ENCODE data around the gene GALNT2. TPM values are rescaled to one million over a fixed set of nuclear protein-coding genes. Genes with fewer than 3 reads are reported as not detected.

The GALNT2 gene
- total and polyA plus RNA-seq, 9 donors: 38.6 to 142 (median 83.7) TPM

DNA sequence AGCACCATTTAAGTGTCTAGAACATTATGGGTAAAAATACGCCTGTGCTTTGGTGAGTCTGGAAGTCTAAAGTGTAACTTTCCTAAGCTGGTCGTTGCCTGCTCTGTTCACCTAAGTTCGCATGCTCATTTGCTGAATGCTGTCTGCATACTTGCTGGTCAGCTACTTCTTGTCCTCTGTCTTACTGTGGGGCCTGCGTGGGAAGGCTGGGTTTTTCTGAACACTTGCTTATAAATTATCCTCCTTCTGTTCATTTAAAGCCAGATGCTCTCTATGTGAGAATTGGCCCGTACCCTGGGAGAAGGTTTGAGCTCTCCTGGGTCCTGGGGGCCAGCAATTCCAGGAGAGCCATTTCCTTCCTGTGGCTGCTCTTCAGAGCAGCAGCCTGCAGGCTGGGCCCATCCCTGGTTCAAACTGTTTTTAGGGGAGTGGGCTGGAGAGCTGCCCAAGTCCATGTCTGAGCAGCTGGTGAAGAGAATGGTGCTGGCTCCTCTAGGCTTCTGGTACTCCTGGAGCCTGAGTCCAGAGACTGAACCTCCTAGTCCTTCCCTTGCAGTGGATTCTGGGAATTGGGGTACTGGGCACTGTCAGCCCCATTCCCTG is 75.7 kb downstream of the GALNT2 start:
- intact Hi-C loops (cut with DNase I): no loop called here
- no peaks in the 10 kb centered on the region for H3K9me3 ChIP-seq
- H3K36me3 ChIP-seq: no peaks in the 10 kb centered on the region
- 49 to 61% (median 50%) methylated on average over 5 of the region's 5 CpGs for WGBS, 3 donors
- TF ChIP-seq, protein P1, sequence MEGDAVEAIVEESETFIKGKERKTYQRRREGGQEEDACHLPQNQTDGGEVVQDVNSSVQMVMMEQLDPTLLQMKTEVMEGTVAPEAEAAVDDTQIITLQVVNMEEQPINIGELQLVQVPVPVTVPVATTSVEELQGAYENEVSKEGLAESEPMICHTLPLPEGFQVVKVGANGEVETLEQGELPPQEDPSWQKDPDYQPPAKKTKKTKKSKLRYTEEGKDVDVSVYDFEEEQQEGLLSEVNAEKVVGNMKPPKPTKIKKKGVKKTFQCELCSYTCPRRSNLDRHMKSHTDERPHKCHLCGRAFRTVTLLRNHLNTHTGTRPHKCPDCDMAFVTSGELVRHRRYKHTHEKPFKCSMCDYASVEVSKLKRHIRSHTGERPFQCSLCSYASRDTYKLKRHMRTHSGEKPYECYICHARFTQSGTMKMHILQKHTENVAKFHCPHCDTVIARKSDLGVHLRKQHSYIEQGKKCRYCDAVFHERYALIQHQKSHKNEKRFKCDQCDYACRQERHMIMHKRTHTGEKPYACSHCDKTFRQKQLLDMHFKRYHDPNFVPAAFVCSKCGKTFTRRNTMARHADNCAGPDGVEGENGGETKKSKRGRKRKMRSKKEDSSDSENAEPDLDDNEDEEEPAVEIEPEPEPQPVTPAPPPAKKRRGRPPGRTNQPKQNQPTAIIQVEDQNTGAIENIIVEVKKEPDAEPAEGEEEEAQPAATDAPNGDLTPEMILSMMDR (IDR thresholded peaks at IDR 0.05): no peak
- H3K27ac ChIP-seq: no peak overlapping the region
- no peaks in the 10 kb centered on the region for H3K27me3 ChIP-seq
- H3K4me3 ChIP-seq: no peak overlapping the region
- no peak for DNase-seq
- H3K4me1 ChIP-seq (ENCODE audit: insufficient read depth): peaks cover 20% of the 10 kb centered on the region

DNA sequence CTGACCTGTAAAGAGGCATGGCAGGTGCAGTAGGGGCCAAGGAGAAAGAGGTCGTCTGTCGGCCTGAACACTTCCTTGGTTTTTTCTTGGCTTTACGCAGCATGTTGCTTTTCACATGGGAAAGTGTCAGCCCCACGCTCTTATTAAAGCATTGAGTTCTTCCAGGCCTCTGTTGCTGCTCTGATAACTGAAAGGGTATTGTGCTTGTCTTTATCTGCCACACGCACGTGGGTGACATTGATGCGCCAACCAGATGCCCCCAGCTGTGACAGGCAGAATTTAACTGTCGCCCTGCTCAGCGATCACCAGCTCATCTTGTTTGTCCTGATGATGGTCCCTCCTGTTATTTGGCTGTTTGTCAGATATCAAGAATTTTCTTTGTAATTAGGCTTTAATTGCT is 76.5 kb downstream of the GALNT2 start:
- intact Hi-C loops (cut with DNase I): no loop called here
- 85 to 90% (median 89%) methylated on average over 9 of the region's 9 CpGs for WGBS, 3 donors
- no peaks in the 10 kb centered on the region for H3K36me3 ChIP-seq
- no peaks in the 10 kb centered on the region for H3K9me3 ChIP-seq
- no peak overlapping the region for H3K27ac ChIP-seq
- TF ChIP-seq EP300 (IDR thresholded peaks at IDR 0.05) (no peak), POLR2A (IDR thresholded peaks at IDR 0.05) (no peak)
- TF ChIP-seq, protein P1 (IDR thresholded peaks at IDR 0.05): no peak
- H3K4me3 ChIP-seq: no peak overlapping the region
- peaks cover 20% of the 10 kb centered on the region for H3K4me1 ChIP-seq (ENCODE audit: insufficient read depth)
- DNase-seq: no peak
- no peaks in the 10 kb centered on the region for H3K27me3 ChIP-seq

DNA sequence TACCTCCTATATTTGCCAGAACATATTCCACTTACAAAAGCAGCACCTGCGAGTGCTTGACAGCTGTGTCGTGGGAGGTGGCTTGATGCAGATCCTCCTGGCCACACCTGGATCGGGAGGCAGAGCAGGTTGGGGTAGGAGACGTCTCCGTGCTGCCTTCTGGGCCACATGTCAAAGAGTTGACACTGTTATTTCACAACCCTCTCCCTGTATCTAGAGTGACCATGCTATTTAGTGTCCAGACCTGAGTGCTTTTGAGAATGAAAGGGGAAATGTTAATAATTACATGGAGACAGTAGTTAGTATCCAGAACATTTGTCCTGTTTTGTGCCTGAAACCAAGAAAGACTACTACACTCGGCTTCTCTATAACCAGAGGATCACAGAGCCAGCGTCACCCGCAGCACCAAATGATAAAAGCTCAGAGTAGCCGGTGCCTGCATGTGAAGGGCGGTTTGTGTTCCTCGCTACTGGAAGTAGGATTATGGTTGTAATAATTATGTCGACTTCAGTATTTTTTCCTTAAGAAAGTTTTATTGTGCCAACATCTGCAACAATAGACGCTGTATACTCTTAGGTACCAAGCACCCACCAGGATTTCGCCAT is 77.1 kb downstream of the GALNT2 start:
- no peak overlapping the region for H3K27ac ChIP-seq
- H3K27me3 ChIP-seq: no peaks in the 10 kb centered on the region
- no peaks in the 10 kb centered on the region for H3K36me3 ChIP-seq
- peaks cover 18% of the 10 kb centered on the region for H3K4me1 ChIP-seq (ENCODE audit: insufficient read depth)
- 88 to 94% (median 90%) methylated on average over 14 of the region's 14 CpGs for whole genome bisulfite sequencing, 3 donors
- TF ChIP-seq, protein P1 (IDR thresholded peaks at IDR 0.05): no peak
- TF ChIP-seq POLR2A (IDR thresholded peaks at IDR 0.05): no peak
- no peak for TF ChIP-seq EP300 (IDR thresholded peaks at IDR 0.05)
- H3K9me3 ChIP-seq: no peaks in the 10 kb centered on the region
- intact Hi-C loops (cut with DNase I): no loop called here
- H3K4me3 ChIP-seq: no peak overlapping the region
- DNase-seq: no peak

DNA sequence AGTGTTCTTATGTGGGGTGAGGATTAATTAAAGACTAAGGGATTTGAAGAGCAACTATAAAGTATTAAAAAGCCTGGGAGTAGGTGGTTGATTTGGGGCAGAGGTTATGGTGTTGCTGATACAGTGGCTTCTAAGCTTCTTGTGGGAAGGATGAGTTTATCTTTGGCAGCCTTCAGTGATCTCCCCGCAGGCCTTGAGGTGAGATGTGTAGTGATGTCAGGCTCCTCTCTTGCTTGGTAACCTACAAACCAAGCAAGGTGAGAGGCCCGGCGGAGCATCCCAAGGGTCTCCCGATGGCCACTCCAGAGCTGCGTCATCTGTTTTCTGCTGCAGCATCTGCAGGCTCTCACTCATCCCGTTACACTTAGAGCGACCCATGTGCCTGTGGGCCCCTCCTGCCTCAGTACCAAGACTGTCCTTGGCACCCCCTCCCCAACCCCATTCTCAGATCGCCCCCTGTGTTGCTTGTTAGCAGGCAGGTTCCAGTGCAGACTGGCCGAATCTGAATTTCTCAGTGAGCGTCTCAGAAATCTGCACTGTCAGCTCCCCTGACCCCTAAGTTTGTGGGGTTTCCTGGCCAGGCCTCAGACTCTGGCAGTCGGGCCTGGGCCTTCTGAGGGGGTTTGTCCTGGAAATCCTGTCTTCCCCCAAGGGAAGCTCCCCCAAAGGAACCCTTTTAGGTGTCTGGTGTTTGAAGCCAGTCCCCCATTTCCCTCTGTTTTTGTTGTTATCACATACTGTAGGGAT is 77.9 kb downstream of the GALNT2 start:
- intact Hi-C loops (cut with DNase I): no loop called here
- no peaks in the 10 kb centered on the region for H3K9me3 ChIP-seq
- H3K36me3 ChIP-seq: no peaks in the 10 kb centered on the region
- no peak overlapping the region for H3K27ac ChIP-seq
- H3K4me3 ChIP-seq: no peak overlapping the region
- TF ChIP-seq, protein P1 (IDR thresholded peaks at IDR 0.05): no peak
- TF ChIP-seq POLR2A (IDR thresholded peaks at IDR 0.05) (no peak), EP300 (IDR thresholded peaks at IDR 0.05) (no peak)
- H3K27me3 ChIP-seq: no peaks in the 10 kb centered on the region
- no peak for DNase-seq
- H3K4me1 ChIP-seq (ENCODE audit: insufficient read depth): peaks cover 19% of the 10 kb centered on the region
- WGBS, 3 donors: 90 to 92% (median 91%) methylated on average over 11 of the region's 11 CpGs

Measured in ovary (tissue), 9 donors.